IPS-NIHi7 (cell line): ENCODE measurements around the gene CFAP58.
A peak's percentile ranks its signal among the peaks of the same experiment; 100 is the strongest.

Experiments
- DNase-seq: peaks from one replicate; pipeline ENCODE4 v3.0.0; 2012; ENCODE audit warnings: mixed read lengths; ENCODE audit errors: extremely low spot score

The CFAP58 gene

GRCh38 chr10:104483582-104483981 is 129.9 kb downstream of the CFAP58 start:
- no peak for DNase-seq

- peak; percentile 54 for DNase-seq
These were observed 132.0 kb downstream of the CFAP58 start for GRCh38 chr10:104485632-104486031.

GRCh38 chr10:104486803-104487202 is 133.2 kb downstream of the CFAP58 start:
- no peak for DNase-seq

GRCh38 chr10:104487794-104488438 is 134.3 kb downstream of the CFAP58 start:
- DNase-seq: no peak

GRCh38 chr10:104488439-104488832 is 134.8 kb downstream of the CFAP58 start:
- DNase-seq: no peak

GRCh38 chr10:104492329-104492940 is 138.8 kb downstream of the CFAP58 start:
- DNase-seq: no peak

GRCh38 chr10:104498347-104499081 is 144.9 kb downstream of the CFAP58 start:
- no peak for DNase-seq

- DNase-seq: no peak
These were observed 147.8 kb downstream of the CFAP58 start for GRCh38 chr10:104501449-104501848.

GRCh38 chr10:104501864-104502579 is 148.4 kb downstream of the CFAP58 start:
- DNase-seq: no peak

- no peak for DNase-seq
These were observed 149.3 kb downstream of the CFAP58 start for GRCh38 chr10:104502907-104503306.
